SK-N-SH (cell line): ENCODE data around the gene RAB7A.

Experiments used
- MEF2A ChIP-seq: IDR thresholded peaks from 2 replicates; pipeline ENCODE4 v1.4.0; 2012; ENCODE audit warnings: low read depth, borderline replicate concordance
- POLR2AphosphoS5 ChIP-seq: IDR thresholded peaks from 2 replicates; pipeline ENCODE4 v1.6.1; 2012; ENCODE audit warnings: low read depth, low read length
- YY1 ChIP-seq: IDR thresholded peaks from 2 replicates; pipeline ENCODE4 v1.4.0; 2012; ENCODE audit warnings: low read depth, mild to moderate bottlenecking
- TF ChIP-seq, protein P1 (sequence below): fragments of 200-600 bp; sonication (generic); IDR thresholded peaks from 2 replicates; pipeline ENCODE4 v1.6.1; 2017; ENCODE audit warnings: antibody characterized with exemption, mild to moderate bottlenecking, moderate library complexity
- TF ChIP-seq, protein P2 (sequence below): IDR thresholded peaks from 2 replicates; pipeline ENCODE4 v1.6.1; 2012; ENCODE audit warnings: mild to moderate bottlenecking, low read depth, low read length, moderate library complexity

DNA sequence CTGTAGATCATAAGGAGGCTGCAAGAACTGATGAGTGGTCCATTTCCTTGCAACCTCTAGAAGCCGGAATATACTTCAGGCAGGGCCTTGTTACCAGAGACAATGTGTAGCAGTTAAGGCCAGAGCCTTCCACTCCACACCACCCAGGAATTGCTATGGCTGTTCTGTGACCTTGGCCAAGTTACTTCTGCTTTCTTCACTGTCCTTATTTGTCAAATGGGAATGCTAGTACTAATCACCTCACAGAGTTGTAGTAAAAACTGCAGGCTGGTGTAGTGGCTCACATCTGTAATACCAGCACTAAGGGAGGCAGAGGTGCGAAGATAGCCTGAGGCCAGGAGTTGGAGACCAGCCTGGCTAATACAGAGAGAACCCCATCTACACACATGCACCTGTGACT is 46.6 kb upstream of the RAB7A start:
- TF ChIP-seq POLR2AphosphoS5: no peak
- TF ChIP-seq YY1: no peak
- no peak for TF ChIP-seq MEF2A
- TF ChIP-seq, protein P1, sequence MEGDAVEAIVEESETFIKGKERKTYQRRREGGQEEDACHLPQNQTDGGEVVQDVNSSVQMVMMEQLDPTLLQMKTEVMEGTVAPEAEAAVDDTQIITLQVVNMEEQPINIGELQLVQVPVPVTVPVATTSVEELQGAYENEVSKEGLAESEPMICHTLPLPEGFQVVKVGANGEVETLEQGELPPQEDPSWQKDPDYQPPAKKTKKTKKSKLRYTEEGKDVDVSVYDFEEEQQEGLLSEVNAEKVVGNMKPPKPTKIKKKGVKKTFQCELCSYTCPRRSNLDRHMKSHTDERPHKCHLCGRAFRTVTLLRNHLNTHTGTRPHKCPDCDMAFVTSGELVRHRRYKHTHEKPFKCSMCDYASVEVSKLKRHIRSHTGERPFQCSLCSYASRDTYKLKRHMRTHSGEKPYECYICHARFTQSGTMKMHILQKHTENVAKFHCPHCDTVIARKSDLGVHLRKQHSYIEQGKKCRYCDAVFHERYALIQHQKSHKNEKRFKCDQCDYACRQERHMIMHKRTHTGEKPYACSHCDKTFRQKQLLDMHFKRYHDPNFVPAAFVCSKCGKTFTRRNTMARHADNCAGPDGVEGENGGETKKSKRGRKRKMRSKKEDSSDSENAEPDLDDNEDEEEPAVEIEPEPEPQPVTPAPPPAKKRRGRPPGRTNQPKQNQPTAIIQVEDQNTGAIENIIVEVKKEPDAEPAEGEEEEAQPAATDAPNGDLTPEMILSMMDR: no peak
- TF ChIP-seq, protein P2, sequence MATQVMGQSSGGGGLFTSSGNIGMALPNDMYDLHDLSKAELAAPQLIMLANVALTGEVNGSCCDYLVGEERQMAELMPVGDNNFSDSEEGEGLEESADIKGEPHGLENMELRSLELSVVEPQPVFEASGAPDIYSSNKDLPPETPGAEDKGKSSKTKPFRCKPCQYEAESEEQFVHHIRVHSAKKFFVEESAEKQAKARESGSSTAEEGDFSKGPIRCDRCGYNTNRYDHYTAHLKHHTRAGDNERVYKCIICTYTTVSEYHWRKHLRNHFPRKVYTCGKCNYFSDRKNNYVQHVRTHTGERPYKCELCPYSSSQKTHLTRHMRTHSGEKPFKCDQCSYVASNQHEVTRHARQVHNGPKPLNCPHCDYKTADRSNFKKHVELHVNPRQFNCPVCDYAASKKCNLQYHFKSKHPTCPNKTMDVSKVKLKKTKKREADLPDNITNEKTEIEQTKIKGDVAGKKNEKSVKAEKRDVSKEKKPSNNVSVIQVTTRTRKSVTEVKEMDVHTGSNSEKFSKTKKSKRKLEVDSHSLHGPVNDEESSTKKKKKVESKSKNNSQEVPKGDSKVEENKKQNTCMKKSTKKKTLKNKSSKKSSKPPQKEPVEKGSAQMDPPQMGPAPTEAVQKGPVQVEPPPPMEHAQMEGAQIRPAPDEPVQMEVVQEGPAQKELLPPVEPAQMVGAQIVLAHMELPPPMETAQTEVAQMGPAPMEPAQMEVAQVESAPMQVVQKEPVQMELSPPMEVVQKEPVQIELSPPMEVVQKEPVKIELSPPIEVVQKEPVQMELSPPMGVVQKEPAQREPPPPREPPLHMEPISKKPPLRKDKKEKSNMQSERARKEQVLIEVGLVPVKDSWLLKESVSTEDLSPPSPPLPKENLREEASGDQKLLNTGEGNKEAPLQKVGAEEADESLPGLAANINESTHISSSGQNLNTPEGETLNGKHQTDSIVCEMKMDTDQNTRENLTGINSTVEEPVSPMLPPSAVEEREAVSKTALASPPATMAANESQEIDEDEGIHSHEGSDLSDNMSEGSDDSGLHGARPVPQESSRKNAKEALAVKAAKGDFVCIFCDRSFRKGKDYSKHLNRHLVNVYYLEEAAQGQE: no peak
